Ascending aorta (tissue), 2 donors: ENCODE data around the gene MIDN. TPM values are rescaled to one million over a fixed set of nuclear protein-coding genes. Genes with fewer than 3 reads are reported as not detected.
A peak's percentile ranks its signal among the peaks of the same experiment; 100 is the strongest.

Experiments used
- DNase-seq, 2 donors: peaks; one replicate each; pipeline ENCODE4 v3.0.0-alpha.2; 2019; ENCODE audit warnings: low spot score in 2 of 2
- H3K27ac ChIP-seq, 2 donors: fragments of 200-600 bp; sonication (generic); one replicate each; pipeline ENCODE4 v1.5.1; 2016 to 2017; ENCODE audit warnings: mild to moderate bottlenecking in 1 of 2
- H3K27me3 ChIP-seq: fragments of 200-600 bp; sonication (generic); one replicate; pipeline ENCODE4 v1.5.1; 2017
- H3K36me3 ChIP-seq, 2 donors: fragments of 200-600 bp; sonication (generic); one replicate each; pipeline ENCODE4 v1.5.1; 2016
- H3K4me1 ChIP-seq, 2 donors: fragments of 200-600 bp; sonication (generic); one replicate each; pipeline ENCODE4 v1.5.1; 2016 to 2017; ENCODE audit warnings: mild to moderate bottlenecking in 1 of 2
- H3K4me3 ChIP-seq, 2 donors: fragments of 200-600 bp; sonication (generic); one replicate each; pipeline ENCODE4 v1.5.1; 2016 to 2017; ENCODE audit warnings: mild to moderate bottlenecking in 1 of 2
- H3K9me3 ChIP-seq, 2 donors: fragments of 200-600 bp; sonication (generic); one replicate each; pipeline ENCODE4 v1.5.1; 2016
- intact Hi-C: fragments of 100-400 bp; cut with DNase I; formaldehyde crosslinking; loops from one replicate; pipeline ENCODE4 v1.15.1; 2023
- total RNA-seq: library from RNA; depleted of rRNA; stranded (reverse); fragments of >200 nt; gene quantifications from one replicate; pipeline ENCODE4 v1.1.0, GENCODE V29; 2016
- TF ChIP-seq, protein P1 (sequence below), 3 experiments: fragments of 200-600 bp in 2 of 3; fragments of 450-650 bp in 1 of 3; sonication (generic) in 2 of 3; IDR thresholded peaks; one replicate each; pipeline ENCODE4 v1.5.1; 2016 to 2019; ENCODE audit warnings: antibody characterized with exemption in 3 of 3, mild to moderate bottlenecking in 1 of 3, moderate library complexity in 1 of 3

Gene MIDN
- total RNA-seq, 1 donor from 2014 or later, result 307 TPM

DNA sequence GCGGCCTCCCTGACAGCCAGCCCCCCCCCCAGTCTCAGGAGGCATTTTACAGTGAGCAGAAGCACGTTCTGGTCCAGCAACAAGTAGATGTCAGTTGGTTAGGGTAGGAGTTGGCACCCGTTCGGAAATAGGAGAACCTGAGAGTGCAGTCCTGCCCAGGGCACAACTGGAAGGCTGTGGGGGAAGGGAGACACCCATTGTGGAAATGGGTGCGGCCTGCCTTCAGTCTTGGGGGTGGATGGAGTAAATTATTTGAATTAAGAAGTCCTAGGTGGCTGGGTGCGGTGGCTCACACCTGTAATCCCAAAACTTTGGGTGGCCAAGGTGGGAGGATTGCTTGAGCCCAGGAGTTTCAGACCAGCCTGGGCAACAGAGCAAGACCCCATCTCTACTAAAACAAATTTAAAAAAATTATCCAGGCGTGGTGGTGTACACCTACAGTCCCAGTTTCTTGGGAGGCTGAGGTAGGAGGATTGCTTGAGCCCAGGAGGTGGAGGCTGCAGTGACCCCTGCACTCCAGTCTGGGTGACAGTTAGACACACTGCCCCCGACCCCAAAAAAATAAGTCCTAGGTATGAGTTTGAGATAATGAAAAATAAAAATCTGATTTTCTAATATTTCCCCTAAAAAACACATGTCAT, 21.9 kb downstream of the MIDN start:
- Histone ChIP-seq H3K4me3 (peak overlapping the region; percentile 71 to 88), H3K27me3 (no peaks in the 10 kb centered on the region), H3K36me3 (peaks cover 43 to 44% of the 10 kb centered on the region in 2 donors), H3K9me3 (no peaks in the 10 kb centered on the region), H3K27ac (peak overlapping the region; percentile 94 to 95), H3K4me1 (peaks cover 40 to 77% of the 10 kb centered on the region in 2 donors)
- intact Hi-C loops, result no loop called here
- TF ChIP-seq, protein P1, sequence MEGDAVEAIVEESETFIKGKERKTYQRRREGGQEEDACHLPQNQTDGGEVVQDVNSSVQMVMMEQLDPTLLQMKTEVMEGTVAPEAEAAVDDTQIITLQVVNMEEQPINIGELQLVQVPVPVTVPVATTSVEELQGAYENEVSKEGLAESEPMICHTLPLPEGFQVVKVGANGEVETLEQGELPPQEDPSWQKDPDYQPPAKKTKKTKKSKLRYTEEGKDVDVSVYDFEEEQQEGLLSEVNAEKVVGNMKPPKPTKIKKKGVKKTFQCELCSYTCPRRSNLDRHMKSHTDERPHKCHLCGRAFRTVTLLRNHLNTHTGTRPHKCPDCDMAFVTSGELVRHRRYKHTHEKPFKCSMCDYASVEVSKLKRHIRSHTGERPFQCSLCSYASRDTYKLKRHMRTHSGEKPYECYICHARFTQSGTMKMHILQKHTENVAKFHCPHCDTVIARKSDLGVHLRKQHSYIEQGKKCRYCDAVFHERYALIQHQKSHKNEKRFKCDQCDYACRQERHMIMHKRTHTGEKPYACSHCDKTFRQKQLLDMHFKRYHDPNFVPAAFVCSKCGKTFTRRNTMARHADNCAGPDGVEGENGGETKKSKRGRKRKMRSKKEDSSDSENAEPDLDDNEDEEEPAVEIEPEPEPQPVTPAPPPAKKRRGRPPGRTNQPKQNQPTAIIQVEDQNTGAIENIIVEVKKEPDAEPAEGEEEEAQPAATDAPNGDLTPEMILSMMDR (IDR thresholded peaks at IDR 0.05), result no peak
- DNase-seq, result no peak

DNA sequence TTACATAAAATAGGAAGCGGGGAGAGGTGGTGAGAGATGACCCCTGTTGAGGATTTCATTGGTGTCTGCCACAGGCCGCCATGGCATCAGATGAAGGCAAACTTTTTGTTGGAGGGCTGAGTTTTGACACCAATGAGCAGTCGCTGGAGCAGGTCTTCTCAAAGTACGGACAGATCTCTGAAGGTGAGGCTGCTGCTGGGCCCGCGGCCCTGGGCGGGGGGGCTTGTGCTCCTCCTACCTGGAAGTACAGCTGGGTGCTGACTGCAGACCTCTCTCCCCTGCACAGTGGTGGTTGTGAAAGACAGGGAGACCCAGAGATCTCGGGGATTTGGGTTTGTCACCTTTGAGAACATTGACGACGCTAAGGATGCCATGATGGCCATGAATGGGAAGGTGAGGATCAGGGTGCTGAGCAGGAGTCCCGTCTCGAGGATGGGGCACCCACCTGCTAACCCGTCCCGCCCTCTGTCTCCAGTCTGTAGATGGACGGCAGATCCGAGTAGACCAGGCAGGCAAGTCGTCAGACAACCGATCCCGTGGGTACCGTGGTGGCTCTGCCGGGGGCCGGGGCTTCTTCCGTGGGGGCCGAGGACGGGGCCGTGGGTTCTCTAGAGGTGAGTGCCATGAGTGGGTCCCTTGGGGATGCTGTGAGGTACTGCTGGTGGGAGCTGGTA, 22.6 kb downstream of the MIDN start:
- TF ChIP-seq, protein P1 (IDR thresholded peaks at IDR 0.05), result no peak
- peaks cover 43 to 44% of the 10 kb centered on the region in 2 donors for H3K36me3 ChIP-seq
- H3K4me1 ChIP-seq, result peaks cover 38 to 71% of the 10 kb centered on the region in 2 donors
- no peaks in the 10 kb centered on the region for H3K27me3 ChIP-seq
- H3K9me3 ChIP-seq, result no peaks in the 10 kb centered on the region
- peak overlapping the region; percentile 71 to 88 for H3K4me3 ChIP-seq
- intact Hi-C loops, result no loop called here
- DNase-seq, result no peak
- H3K27ac ChIP-seq, result peak overlapping the region; percentile 94 to 95

DNA sequence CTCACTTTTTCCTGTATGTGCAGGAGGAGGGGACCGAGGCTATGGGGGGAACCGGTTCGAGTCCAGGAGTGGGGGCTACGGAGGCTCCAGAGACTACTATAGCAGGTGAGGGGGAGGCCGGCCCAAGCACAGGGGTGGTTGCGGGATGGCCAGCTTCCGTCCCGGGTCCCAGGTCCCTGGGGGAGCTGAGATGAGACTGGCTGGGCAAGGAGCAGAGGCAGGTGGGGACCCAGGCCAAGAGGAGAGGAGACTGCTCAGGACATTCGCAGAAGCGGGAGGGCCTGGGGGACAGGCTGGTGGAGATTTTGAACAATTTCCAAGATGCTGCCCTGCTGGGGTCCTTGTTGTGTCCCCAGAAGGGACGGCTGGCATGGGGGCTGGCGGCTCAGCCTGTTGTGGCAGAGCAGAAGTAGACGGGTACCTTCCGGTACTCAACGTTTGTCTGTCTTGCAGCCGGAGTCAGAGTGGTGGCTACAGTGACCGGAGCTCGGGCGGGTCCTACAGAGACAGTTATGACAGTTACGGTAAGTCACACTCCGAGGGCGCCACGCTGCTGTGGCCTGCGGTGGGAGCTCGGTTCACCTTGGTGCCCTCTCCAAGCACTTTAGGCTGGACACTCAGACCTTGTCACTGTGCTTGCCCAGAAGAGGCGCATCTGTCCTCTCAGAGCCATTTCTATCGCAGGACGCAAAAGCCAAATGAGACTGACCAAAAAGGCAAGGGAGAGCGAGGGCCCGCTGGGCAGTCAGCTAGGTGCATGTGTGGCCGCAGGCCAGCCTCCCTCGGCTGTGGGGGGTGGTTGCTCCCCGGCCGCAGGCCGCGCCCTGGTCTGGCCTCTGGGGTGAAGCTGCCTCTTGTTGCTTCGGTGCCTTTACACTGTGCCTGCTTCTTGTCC, 23.4 kb downstream of the MIDN start:
- H3K27me3 ChIP-seq, result no peaks in the 10 kb centered on the region
- intact Hi-C loops, result no loop called here

DNA sequence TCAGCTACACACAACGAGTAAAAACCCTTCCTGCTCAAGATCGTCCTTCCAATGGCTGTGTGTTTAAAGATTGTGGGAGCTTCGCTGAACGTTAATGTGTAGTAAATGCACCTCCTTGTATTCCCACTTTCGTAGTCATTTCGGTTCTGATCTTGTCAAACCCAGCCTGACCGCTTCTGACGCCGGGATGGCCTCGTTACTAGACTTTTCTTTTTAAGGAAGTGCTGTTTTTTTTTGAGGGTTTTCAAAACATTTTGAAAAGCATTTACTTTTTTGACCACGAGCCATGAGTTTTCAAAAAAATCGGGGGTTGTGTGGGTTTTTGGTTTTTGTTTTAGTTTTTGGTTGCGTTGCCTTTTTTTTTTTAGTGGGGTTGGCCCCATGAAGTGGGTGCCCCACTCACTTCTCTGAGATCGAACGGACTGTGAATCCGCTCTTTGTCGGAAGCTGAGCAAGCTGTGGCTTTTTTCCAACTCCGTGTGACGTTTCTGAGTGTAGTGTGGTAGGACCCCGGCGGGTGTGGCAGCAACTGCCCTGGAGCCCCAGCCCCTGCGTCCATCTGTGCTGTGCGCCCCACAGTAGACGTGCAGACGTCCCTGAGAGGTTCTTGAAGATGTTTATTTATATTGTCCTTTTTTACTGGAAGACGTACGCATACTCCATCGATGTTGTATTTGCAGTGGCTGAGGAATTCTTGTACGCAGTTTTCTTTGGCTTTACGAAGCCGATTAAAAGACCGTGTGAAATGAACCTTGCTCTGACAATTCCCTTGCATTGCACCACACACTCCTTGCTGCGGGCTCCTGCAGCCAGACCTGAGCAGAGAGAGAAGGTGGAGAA, 24.3 kb downstream of the MIDN start:
- TF ChIP-seq, protein P1 (IDR thresholded peaks at IDR 0.05), result no peak
- Histone ChIP-seq H3K36me3 (peaks cover 43 to 50% of the 10 kb centered on the region in 2 donors), H3K27ac (peak overlapping the region; percentile 6 to 95), H3K4me3 (peak overlapping the region in 1 of 2 donors; percentile 71), H3K9me3 (no peaks in the 10 kb centered on the region), H3K4me1 (peaks cover 38 to 67% of the 10 kb centered on the region in 2 donors), H3K27me3 (no peaks in the 10 kb centered on the region)
- intact Hi-C loops, result no loop called here
- DNase-seq, result no peak

More for the DNA sequence above, 23.4 kb downstream of the MIDN start:
- peak overlapping the region; percentile 71 to 88 for H3K4me3 ChIP-seq
- peaks cover 42 to 74% of the 10 kb centered on the region in 2 donors for H3K4me1 ChIP-seq
- peak overlapping the region; percentile 94 to 95 for H3K27ac ChIP-seq
- DNase-seq, result no peak
- H3K9me3 ChIP-seq, result no peaks in the 10 kb centered on the region
- TF ChIP-seq, protein P1 (IDR thresholded peaks at IDR 0.05), result no peak
- peaks cover 43 to 44% of the 10 kb centered on the region in 2 donors for H3K36me3 ChIP-seq
